ENCODE results near the gene GP5. TPM values are rescaled to one million over a fixed set of nuclear protein-coding genes. Genes with fewer than 3 reads are reported as not detected.

Gene GP5
- total RNA-seq = 1 to 10 TPM; 1.1 to 1.3 TPM

- ChIA-PET CTCF (interaction anchor here (0.8 to 1.2 kb wide), 4 partner anchors 42 to 729 kb away, joined by 3 read pairs; no protein-coding TSS in a partner anchor), POLR2A (no interaction called here)
- Mint-ChIP-seq H3K4me3 (peak within 1 kb of the TSS; percentile 73), H3K36me3 (ENCODE audit: low read depth) (peaks cover 6% of the 10 kb centered on the region), H3K27ac (peak within 1 kb of the TSS; percentile 86), H3K27me3 (peaks cover 16% of the 10 kb centered on the region), H3K9me3 (no peaks in the 10 kb centered on the region), H3K4me1 (peaks cover 54% of the 10 kb centered on the region)
- no peak for DNase-seq
These were observed at the start of gene GP5 for GRCh38 chr3:194399166-194399565. TSS of gene GP5 (minus strand) at chr3:194399266. CDS start at chr3:194398282, 984 bp downstream.

DNA sequence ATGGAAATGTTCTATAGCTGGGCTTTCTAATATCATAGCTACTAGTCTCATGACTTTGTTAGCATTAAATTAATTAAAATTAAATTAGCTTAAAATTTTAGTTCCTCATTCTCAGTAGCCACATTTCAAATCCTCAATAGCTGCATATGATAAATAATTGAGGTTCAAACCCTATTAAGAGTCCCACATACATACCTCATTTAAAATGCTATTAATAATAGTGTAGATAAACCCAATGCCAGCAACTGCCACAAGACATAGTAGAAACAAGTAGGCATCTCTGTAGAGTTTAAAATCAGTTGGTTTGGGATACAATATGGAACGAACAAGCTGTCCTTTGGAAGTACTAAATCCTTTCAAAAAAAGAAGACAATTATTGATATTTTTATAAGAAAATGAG is 48.6 kb upstream of the GP5 start:
- H3K9me3 Mint-ChIP-seq = no peaks in the 10 kb centered on the region
- no peak for DNase-seq
- peaks cover 2% of the 10 kb centered on the region for H3K4me1 Mint-ChIP-seq
- H3K27me3 Mint-ChIP-seq = no peaks in the 10 kb centered on the region
- ChIA-PET POLR2A (no interaction called here), CTCF (interaction anchor here (0.6 to 1.5 kb wide), 4 partner anchors 45 to 628 kb away, joined by 3 to 7 read pairs (median 4); partner anchors contain the start of gene LSG1)
- H3K27ac Mint-ChIP-seq = no peak overlapping the region
- H3K36me3 Mint-ChIP-seq (ENCODE audit: low read depth) = peaks cover 45% of the 10 kb centered on the region
- no peak overlapping the region for H3K4me3 Mint-ChIP-seq

DNA sequence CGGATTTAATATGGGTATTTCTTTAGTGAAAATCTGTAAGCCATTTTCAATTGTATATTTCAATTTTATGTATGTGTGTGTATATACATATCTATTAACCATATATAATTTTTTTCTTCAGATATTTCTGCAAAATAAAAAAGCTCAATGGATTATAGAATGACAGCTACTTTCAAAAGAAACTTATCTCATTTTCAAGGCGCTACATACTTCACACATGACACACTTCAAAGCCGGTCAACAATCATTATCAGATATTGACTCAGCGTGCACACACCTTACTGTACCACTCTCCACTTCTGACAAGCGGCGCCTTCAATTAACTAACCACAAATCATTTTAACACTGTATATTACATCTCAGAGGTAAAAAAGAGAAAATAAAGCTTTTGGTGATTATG is 48.1 kb upstream of the GP5 start:
- no peak overlapping the region for H3K4me3 Mint-ChIP-seq
- H3K9me3 Mint-ChIP-seq = no peaks in the 10 kb centered on the region
- POLR2A ChIA-PET = no interaction called here
- H3K27ac Mint-ChIP-seq = no peak overlapping the region
- peaks cover 2% of the 10 kb centered on the region for H3K4me1 Mint-ChIP-seq
- peaks cover 44% of the 10 kb centered on the region for H3K36me3 Mint-ChIP-seq (ENCODE audit: low read depth)
- DNase-seq = no peak
- no peaks in the 10 kb centered on the region for H3K27me3 Mint-ChIP-seq
- CTCF ChIA-PET = interaction anchor here (0.6 to 1.5 kb wide), 3 partner anchors 45 to 225 kb away, joined by 3 to 7 read pairs (median 5); partner anchors contain the start of gene LSG1

GRCh38 chr3:194446754-194447153 is 47.7 kb upstream of the GP5 start:
- no peak overlapping the region for H3K4me3 Mint-ChIP-seq
- ChIA-PET POLR2A (no interaction called here), CTCF (interaction anchor here (1.5 kb wide), 1 partner anchor 225 kb away, joined by 5 read pairs; the partner anchor contains the start of gene LSG1)
- H3K27me3 Mint-ChIP-seq = no peaks in the 10 kb centered on the region
- no peaks in the 10 kb centered on the region for H3K9me3 Mint-ChIP-seq
- H3K27ac Mint-ChIP-seq = no peak overlapping the region
- peaks cover 2% of the 10 kb centered on the region for H3K4me1 Mint-ChIP-seq
- H3K36me3 Mint-ChIP-seq (ENCODE audit: low read depth) = peaks cover 42% of the 10 kb centered on the region
- no peak for DNase-seq

GRCh38 chr3:194446172-194446571 is 47.1 kb upstream of the GP5 start:
- ChIA-PET POLR2A (no interaction called here), CTCF (interaction anchor here (0.9 to 1.5 kb wide), 3 partner anchors 9 to 226 kb away, joined by 3 to 5 read pairs (median 3); partner anchors contain the start of gene LSG1)
- Mint-ChIP-seq H3K36me3 (ENCODE audit: low read depth) (peaks cover 38% of the 10 kb centered on the region), H3K27me3 (no peaks in the 10 kb centered on the region), H3K27ac (no peak overlapping the region), H3K9me3 (no peaks in the 10 kb centered on the region), H3K4me3 (no peak overlapping the region), H3K4me1 (peaks cover 2% of the 10 kb centered on the region)
- DNase-seq = no peak

GRCh38 chr3:194443901-194444300 is 44.8 kb upstream of the GP5 start:
- Mint-ChIP-seq H3K4me1 (peaks cover 10% of the 10 kb centered on the region), H3K36me3 (ENCODE audit: low read depth) (peaks cover 42% of the 10 kb centered on the region), H3K9me3 (no peaks in the 10 kb centered on the region), H3K27ac (no peak overlapping the region), H3K4me3 (no peak overlapping the region), H3K27me3 (no peaks in the 10 kb centered on the region)
- DNase-seq = no peak
- ChIA-PET CTCF (no interaction called here), POLR2A (no interaction called here)

- no peak for DNase-seq
- POLR2A ChIA-PET = no interaction called here
- H3K36me3 Mint-ChIP-seq (ENCODE audit: low read depth) = peaks cover 47% of the 10 kb centered on the region
These were observed 41.7 kb upstream of the GP5 start for GRCh38 chr3:194440756-194441155.

GRCh38 chr3:194439881-194440550 is 41.0 kb upstream of the GP5 start:
- CTCF ChIA-PET = interaction anchor here (1.3 to 1.4 kb wide), 3 partner anchors 10 to 42 kb away, joined by 3 to 6 read pairs (median 5); no protein-coding TSS in a partner anchor

More at GRCh38 chr3:194440756-194441155, 41.7 kb upstream of the GP5 start:
- H3K9me3 Mint-ChIP-seq = no peaks in the 10 kb centered on the region
- H3K4me1 Mint-ChIP-seq = peaks cover 13% of the 10 kb centered on the region
- CTCF ChIA-PET = interaction anchor here (1.4 to 1.6 kb wide), 2 partner anchors 14 to 41 kb away, joined by 3 to 5 read pairs; partner anchors contain the start of gene GP5
- no peak overlapping the region for H3K27ac Mint-ChIP-seq
- no peaks in the 10 kb centered on the region for H3K27me3 Mint-ChIP-seq
- H3K4me3 Mint-ChIP-seq = no peak overlapping the region

GRCh38 chr3:194434503-194434902 is 35.4 kb upstream of the GP5 start:
- ChIA-PET POLR2A (no interaction called here), CTCF (no interaction called here)
- DNase-seq = no peak
- peaks cover 53% of the 10 kb centered on the region for H3K36me3 Mint-ChIP-seq (ENCODE audit: low read depth)
- H3K4me1 Mint-ChIP-seq = peaks cover 11% of the 10 kb centered on the region
- no peaks in the 10 kb centered on the region for H3K9me3 Mint-ChIP-seq
- no peak overlapping the region for H3K27ac Mint-ChIP-seq
- H3K27me3 Mint-ChIP-seq = no peaks in the 10 kb centered on the region
- no peak overlapping the region for H3K4me3 Mint-ChIP-seq

More at GRCh38 chr3:194439881-194440550, 41.0 kb upstream of the GP5 start:
- Mint-ChIP-seq H3K4me1 (peaks cover 13% of the 10 kb centered on the region), H3K9me3 (no peaks in the 10 kb centered on the region), H3K4me3 (no peak overlapping the region), H3K36me3 (ENCODE audit: low read depth) (peaks cover 45% of the 10 kb centered on the region), H3K27me3 (no peaks in the 10 kb centered on the region), H3K27ac (no peak overlapping the region)
- no peak for DNase-seq
- POLR2A ChIA-PET = no interaction called here

- H3K27ac Mint-ChIP-seq = no peak overlapping the region
- ChIA-PET POLR2A (no interaction called here), CTCF (no interaction called here)
- no peak overlapping the region for H3K4me3 Mint-ChIP-seq
- no peaks in the 10 kb centered on the region for H3K9me3 Mint-ChIP-seq
- H3K4me1 Mint-ChIP-seq = no peaks in the 10 kb centered on the region
- H3K27me3 Mint-ChIP-seq = no peaks in the 10 kb centered on the region
- no peak for DNase-seq
- peaks cover 44% of the 10 kb centered on the region for H3K36me3 Mint-ChIP-seq (ENCODE audit: low read depth)
These were observed 32.5 kb upstream of the GP5 start for GRCh38 chr3:194431554-194431953.

DNA sequence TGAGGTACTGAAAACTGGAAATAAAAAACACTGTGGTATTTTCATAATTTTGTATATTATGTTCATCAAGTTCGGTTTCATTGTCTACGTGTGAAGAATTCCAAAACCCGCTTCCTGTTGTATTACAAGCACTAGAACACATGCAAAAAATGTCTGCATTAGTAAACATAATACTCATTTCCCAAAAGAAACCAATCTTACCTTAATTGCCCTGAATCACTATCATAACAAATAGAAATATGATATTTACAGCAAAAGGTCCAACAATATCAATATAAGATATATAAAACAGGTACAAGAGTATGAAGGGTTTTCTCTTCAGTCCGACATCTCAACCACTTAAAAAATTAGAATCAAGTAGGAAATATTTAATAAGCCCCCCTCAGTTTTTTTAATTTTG is 26.3 kb upstream of the GP5 start:
- Mint-ChIP-seq H3K4me3 (no peak overlapping the region), H3K27me3 (no peaks in the 10 kb centered on the region), H3K4me1 (peaks cover 2% of the 10 kb centered on the region), H3K36me3 (ENCODE audit: low read depth) (peaks cover 29% of the 10 kb centered on the region), H3K9me3 (no peaks in the 10 kb centered on the region), H3K27ac (no peak overlapping the region)
- POLR2A ChIA-PET = interaction anchor here (0.7 kb wide), 1 partner anchor 9 kb away, joined by 7 read pairs; no protein-coding TSS in a partner anchor
- no peak for DNase-seq
- CTCF ChIA-PET = no interaction called here

DNA sequence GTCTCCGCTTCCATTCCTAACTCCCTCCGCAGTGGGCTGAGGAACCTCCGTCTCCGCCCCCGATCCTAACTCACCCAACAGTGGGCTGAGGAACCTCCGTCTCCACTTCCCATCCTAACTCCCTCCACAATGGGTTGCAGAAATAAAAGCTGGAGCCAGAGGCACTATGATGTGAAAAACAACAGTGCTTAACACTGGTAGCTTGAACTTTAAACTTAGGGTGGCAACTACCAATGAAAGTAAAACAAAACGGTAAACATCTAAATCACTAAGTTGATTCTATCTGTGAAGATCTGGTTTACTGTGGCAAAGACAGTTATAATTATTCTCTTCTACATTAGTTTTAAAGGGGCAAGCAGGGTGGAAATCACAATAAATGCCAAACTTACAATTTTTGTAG is 25.9 kb upstream of the GP5 start:
- CTCF ChIA-PET = no interaction called here
- DNase-seq = no peak
- POLR2A ChIA-PET = no interaction called here
- Mint-ChIP-seq H3K4me3 (no peak overlapping the region), H3K4me1 (peaks cover 2% of the 10 kb centered on the region), H3K36me3 (ENCODE audit: low read depth) (peaks cover 28% of the 10 kb centered on the region), H3K9me3 (no peaks in the 10 kb centered on the region), H3K27me3 (no peaks in the 10 kb centered on the region), H3K27ac (no peak overlapping the region)

- Mint-ChIP-seq H3K27ac (no peak overlapping the region), H3K4me1 (peaks cover 2% of the 10 kb centered on the region), H3K36me3 (ENCODE audit: low read depth) (peaks cover 24% of the 10 kb centered on the region), H3K9me3 (no peaks in the 10 kb centered on the region), H3K4me3 (no peak overlapping the region), H3K27me3 (no peaks in the 10 kb centered on the region)
- ChIA-PET CTCF (no interaction called here), POLR2A (no interaction called here)
- no peak for DNase-seq
These were observed 25.3 kb upstream of the GP5 start for GRCh38 chr3:194424373-194424772.

Data from activated CD4-positive, alpha-beta T cell treated with anti-CD3 and anti-CD28 coated beads, Interleukin-2, amount 10 ng/mL, durations not matched to agents 7 days and 5 days (primary cell).